ENCODE results near the gene GMIP.

Gene GMIP

GRCh38 chr19:19630062-19630414 is 13.4 kb downstream of the GMIP start:
- DNase-seq (ENCODE audit: low read depth, low spot score), result no peak
- no peak for TF ChIP-seq CTCF (IDR thresholded peaks at IDR 0.05; ENCODE audit: low read depth, low read length)
- H3K4me3 ChIP-seq (ENCODE audit: low read depth, low read length), result no peak overlapping the region
- in situ Hi-C loops (cut with HindIII; ENCODE audit: low sequenced_read_pairs), result no loop called here

GRCh38 chr19:19628501-19629134 is 14.8 kb downstream of the GMIP start:
- in situ Hi-C loops (cut with HindIII; ENCODE audit: low sequenced_read_pairs), result no loop called here
- peak; percentile 42 for DNase-seq (ENCODE audit: low read depth, low spot score)
- TF ChIP-seq CTCF (IDR thresholded peaks at IDR 0.05; ENCODE audit: low read depth, low read length), result no peak
- peak overlapping the region; percentile 36 for H3K4me3 ChIP-seq (ENCODE audit: low read depth, low read length)

GRCh38 chr19:19627621-19628500 is 15.6 kb downstream of the GMIP start, which contains the start of gene LPAR2:
LPAR2 (minus strand) TSS chr19:19628220; CDS start chr19:19627275, 945 bp downstream.
- in situ Hi-C loops (cut with HindIII; ENCODE audit: low sequenced_read_pairs), result no loop called here
- H3K4me3 ChIP-seq (ENCODE audit: low read depth, low read length), result peak within 1 kb of the TSS; percentile 36
- no peak for DNase-seq (ENCODE audit: low read depth, low spot score)
- TF ChIP-seq CTCF (IDR thresholded peaks at IDR 0.05; ENCODE audit: low read depth, low read length), result no peak

GRCh38 chr19:19626516-19627472 is 16.7 kb downstream of the GMIP start:
- TF ChIP-seq CTCF (IDR thresholded peaks at IDR 0.05; ENCODE audit: low read depth, low read length), result no peak
- no peak overlapping the region for H3K4me3 ChIP-seq (ENCODE audit: low read depth, low read length)
- no peak for DNase-seq (ENCODE audit: low read depth, low spot score)
- in situ Hi-C loops (cut with HindIII; ENCODE audit: low sequenced_read_pairs), result no loop called here

- no peak overlapping the region for H3K4me3 ChIP-seq (ENCODE audit: low read depth, low read length)
- in situ Hi-C loops (cut with HindIII; ENCODE audit: low sequenced_read_pairs), result no loop called here
- no peak for DNase-seq (ENCODE audit: low read depth, low spot score)
- no peak for TF ChIP-seq CTCF (IDR thresholded peaks at IDR 0.05; ENCODE audit: low read depth, low read length)
These were observed 19.4 kb downstream of the GMIP start for GRCh38 chr19:19624032-19624570.

GRCh38 chr19:19623383-19623782 is 20.1 kb downstream of the GMIP start:
- no peak for TF ChIP-seq CTCF (IDR thresholded peaks at IDR 0.05; ENCODE audit: low read depth, low read length)
- in situ Hi-C loops (cut with HindIII; ENCODE audit: low sequenced_read_pairs), result no loop called here
- H3K4me3 ChIP-seq (ENCODE audit: low read depth, low read length), result no peak overlapping the region
- no peak for DNase-seq (ENCODE audit: low read depth, low spot score)
